A549 (cell line): ENCODE results near the gene ABTB1.

Experiments
- EP300 ChIP-seq, 2 experiments: fragments of >200 bp; sonication (Bioruptor Twin); formaldehyde crosslinking; IDR thresholded peaks; 2 replicates in 1 of 2; 3 replicates in 1 of 2; pipeline ENCODE4 v1.6.1; 2016 to 2017
- JUN ChIP-seq, 2 experiments: fragments of >200 bp; sonication (Bioruptor Twin); formaldehyde crosslinking; IDR thresholded peaks; 2 replicates in 1 of 2; 3 replicates in 1 of 2; pipeline ENCODE4 v1.6.1; 2016 to 2017
- JUNB ChIP-seq: fragments of >200 bp; sonication (Bioruptor Twin); formaldehyde crosslinking; IDR thresholded peaks from 2 replicates; pipeline ENCODE4 v1.6.1; 2016
- MYC ChIP-seq: IDR thresholded peaks from 2 replicates; pipeline ENCODE4 v1.6.1; 2012; ENCODE audit warnings: mild to moderate bottlenecking, inconsistent platforms, low read length, improper control_type of control experiment, borderline replicate concordance
- POLR2A ChIP-seq: IDR thresholded peaks from 2 replicates; pipeline ENCODE4 v1.6.1; 2012; ENCODE audit warnings: mild to moderate bottlenecking, low read length
- POLR2AphosphoS2 ChIP-seq: conservative IDR thresholded peaks from 2 replicates; pipeline ENCODE4 v1.6.1; 2012; ENCODE audit warnings: low read length, improper control_type of control experiment, inconsistent platforms
- RAD21 ChIP-seq, 2 experiments: fragments of >200 bp in 1 of 2; sonication (Bioruptor Twin) in 1 of 2; formaldehyde crosslinking in 1 of 2; IDR thresholded peaks in 1 of 2; conservative IDR thresholded peaks in 1 of 2; 2 replicates in 1 of 2; 3 replicates in 1 of 2; pipeline ENCODE4 v1.6.1; 2012 to 2018; ENCODE audit warnings: inconsistent platforms in 1 of 2
- RCOR1 ChIP-seq: fragments of 150-350 bp; IDR thresholded peaks from 2 replicates; pipeline ENCODE4 v1.6.1; 2014; ENCODE audit warnings: antibody characterized with exemption, low read length, low read depth
- RFX5 ChIP-seq: fragments of 450-650 bp; IDR thresholded peaks from 2 replicates; pipeline ENCODE4 v1.7.1; 2014; ENCODE audit warnings: antibody characterized with exemption, mild to moderate bottlenecking, moderate library complexity
- ZC3H11A ChIP-seq: fragments of 450-650 bp; IDR thresholded peaks from 2 replicates; pipeline ENCODE4 v1.6.1; 2014; ENCODE audit warnings: antibody characterized with exemption, mild to moderate bottlenecking
- TF ChIP-seq, protein P1 (sequence below): fragments of >200 bp; sonication (Bioruptor Twin); formaldehyde crosslinking; IDR thresholded peaks from 3 replicates; pipeline ENCODE4 v1.5.1; 2016
- TF ChIP-seq, protein P2 (sequence below): fragments of 150-350 bp; IDR thresholded peaks from 2 replicates; pipeline ENCODE4 v1.6.1; 2014; ENCODE audit warnings: low read depth, mild to moderate bottlenecking, low read length
- TF ChIP-seq, protein P3 (sequence below): fragments of 200-600 bp; sonication (generic); IDR thresholded peaks from 2 replicates; pipeline ENCODE4 v1.6.1; 2016; ENCODE audit warnings: antibody characterized with exemption, mild to moderate bottlenecking, moderate library complexity

DNA sequence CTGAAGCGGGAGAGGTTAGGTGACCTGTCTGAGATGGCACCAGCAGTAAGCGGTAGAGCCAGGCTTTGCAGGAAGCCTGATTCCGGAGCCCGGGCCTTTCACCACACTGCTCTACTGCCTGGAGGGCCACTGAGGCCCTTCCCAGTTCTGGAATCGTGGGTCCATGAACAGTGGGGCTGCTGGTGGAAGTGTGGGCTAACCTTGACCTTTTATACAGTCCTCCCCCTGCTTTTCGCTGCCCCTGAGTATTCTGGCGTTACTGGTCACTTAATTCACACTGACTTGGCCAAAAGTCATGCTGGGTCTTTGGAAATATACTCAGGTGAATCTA lies 2.6 kb upstream of the ABTB1 start:
- TF ChIP-seq, protein P1, sequence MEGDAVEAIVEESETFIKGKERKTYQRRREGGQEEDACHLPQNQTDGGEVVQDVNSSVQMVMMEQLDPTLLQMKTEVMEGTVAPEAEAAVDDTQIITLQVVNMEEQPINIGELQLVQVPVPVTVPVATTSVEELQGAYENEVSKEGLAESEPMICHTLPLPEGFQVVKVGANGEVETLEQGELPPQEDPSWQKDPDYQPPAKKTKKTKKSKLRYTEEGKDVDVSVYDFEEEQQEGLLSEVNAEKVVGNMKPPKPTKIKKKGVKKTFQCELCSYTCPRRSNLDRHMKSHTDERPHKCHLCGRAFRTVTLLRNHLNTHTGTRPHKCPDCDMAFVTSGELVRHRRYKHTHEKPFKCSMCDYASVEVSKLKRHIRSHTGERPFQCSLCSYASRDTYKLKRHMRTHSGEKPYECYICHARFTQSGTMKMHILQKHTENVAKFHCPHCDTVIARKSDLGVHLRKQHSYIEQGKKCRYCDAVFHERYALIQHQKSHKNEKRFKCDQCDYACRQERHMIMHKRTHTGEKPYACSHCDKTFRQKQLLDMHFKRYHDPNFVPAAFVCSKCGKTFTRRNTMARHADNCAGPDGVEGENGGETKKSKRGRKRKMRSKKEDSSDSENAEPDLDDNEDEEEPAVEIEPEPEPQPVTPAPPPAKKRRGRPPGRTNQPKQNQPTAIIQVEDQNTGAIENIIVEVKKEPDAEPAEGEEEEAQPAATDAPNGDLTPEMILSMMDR, result no peak
- TF ChIP-seq POLR2A, result no peak
- TF ChIP-seq RCOR1, result no peak
- TF ChIP-seq, protein P2, sequence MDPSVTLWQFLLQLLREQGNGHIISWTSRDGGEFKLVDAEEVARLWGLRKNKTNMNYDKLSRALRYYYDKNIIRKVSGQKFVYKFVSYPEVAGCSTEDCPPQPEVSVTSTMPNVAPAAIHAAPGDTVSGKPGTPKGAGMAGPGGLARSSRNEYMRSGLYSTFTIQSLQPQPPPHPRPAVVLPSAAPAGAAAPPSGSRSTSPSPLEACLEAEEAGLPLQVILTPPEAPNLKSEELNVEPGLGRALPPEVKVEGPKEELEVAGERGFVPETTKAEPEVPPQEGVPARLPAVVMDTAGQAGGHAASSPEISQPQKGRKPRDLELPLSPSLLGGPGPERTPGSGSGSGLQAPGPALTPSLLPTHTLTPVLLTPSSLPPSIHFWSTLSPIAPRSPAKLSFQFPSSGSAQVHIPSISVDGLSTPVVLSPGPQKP, result no peak
- no peak for TF ChIP-seq RAD21 (conservative IDR thresholded peaks at IDR 0.05 in 1 of 2, IDR thresholded peaks at IDR 0.05 in 1 of 2)
- TF ChIP-seq, protein P3, sequence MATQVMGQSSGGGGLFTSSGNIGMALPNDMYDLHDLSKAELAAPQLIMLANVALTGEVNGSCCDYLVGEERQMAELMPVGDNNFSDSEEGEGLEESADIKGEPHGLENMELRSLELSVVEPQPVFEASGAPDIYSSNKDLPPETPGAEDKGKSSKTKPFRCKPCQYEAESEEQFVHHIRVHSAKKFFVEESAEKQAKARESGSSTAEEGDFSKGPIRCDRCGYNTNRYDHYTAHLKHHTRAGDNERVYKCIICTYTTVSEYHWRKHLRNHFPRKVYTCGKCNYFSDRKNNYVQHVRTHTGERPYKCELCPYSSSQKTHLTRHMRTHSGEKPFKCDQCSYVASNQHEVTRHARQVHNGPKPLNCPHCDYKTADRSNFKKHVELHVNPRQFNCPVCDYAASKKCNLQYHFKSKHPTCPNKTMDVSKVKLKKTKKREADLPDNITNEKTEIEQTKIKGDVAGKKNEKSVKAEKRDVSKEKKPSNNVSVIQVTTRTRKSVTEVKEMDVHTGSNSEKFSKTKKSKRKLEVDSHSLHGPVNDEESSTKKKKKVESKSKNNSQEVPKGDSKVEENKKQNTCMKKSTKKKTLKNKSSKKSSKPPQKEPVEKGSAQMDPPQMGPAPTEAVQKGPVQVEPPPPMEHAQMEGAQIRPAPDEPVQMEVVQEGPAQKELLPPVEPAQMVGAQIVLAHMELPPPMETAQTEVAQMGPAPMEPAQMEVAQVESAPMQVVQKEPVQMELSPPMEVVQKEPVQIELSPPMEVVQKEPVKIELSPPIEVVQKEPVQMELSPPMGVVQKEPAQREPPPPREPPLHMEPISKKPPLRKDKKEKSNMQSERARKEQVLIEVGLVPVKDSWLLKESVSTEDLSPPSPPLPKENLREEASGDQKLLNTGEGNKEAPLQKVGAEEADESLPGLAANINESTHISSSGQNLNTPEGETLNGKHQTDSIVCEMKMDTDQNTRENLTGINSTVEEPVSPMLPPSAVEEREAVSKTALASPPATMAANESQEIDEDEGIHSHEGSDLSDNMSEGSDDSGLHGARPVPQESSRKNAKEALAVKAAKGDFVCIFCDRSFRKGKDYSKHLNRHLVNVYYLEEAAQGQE, result no peak
- no peak for TF ChIP-seq POLR2AphosphoS2
- no peak for TF ChIP-seq EP300 (IDR thresholded peaks at IDR 0.05)
- no peak for TF ChIP-seq RFX5
- TF ChIP-seq ZC3H11A, result no peak
- no peak for TF ChIP-seq JUN (IDR thresholded peaks at IDR 0.05)
- TF ChIP-seq MYC, result no peak
- no peak for TF ChIP-seq JUNB
